Ammon's horn (tissue), 1 donor: ENCODE data around the gene NUTM2E.
"Not testable (repeated sequence)": the region's sequence is repeated elsewhere in the genome, so short reads cannot be mapped to it uniquely, and the experiment has no call there.

Experiments
- DNase-seq: peaks from one replicate; pipeline ENCODE4 v3.0.0-alpha.2; 2016; ENCODE audit warnings: low spot score

Gene NUTM2E

GRCh38 chr10:79866903-79867551 lies 40.5 kb downstream of the NUTM2E start:
- DNase-seq, result not testable (repeated sequence)

GRCh38 chr10:79868023-79868422 lies 41.5 kb downstream of the NUTM2E start:
- not testable (repeated sequence) for DNase-seq

GRCh38 chr10:79869439-79870097 lies 43.0 kb downstream of the NUTM2E start:
- not testable (repeated sequence) for DNase-seq

GRCh38 chr10:79871729-79872128 lies 45.2 kb downstream of the NUTM2E start:
- DNase-seq, result not testable (repeated sequence)
